ENCODE measurements around the gene NME4.
A peak's percentile ranks its signal among the peaks of the same experiment; 100 is the strongest.

Gene NME4

GRCh38 chr16:364595-365491, 32.2 kb upstream of the NME4 start:
- TF ChIP-seq CTCF (IDR thresholded peaks at IDR 0.05; ENCODE audit: low read depth, low read length), result no peak

GRCh38 chr16:366476-366875, 30.5 kb upstream of the NME4 start:
- no peak overlapping the region for H3K4me3 ChIP-seq (ENCODE audit: low read depth, low read length)
- TF ChIP-seq CTCF (IDR thresholded peaks at IDR 0.05; ENCODE audit: low read depth, low read length), result no peak

More at GRCh38 chr16:364595-365491, 32.2 kb upstream of the NME4 start:
- no peak overlapping the region for H3K4me3 ChIP-seq (ENCODE audit: low read depth, low read length)

GRCh38 chr16:367333-367903, 29.6 kb upstream of the NME4 start:
- H3K4me3 ChIP-seq (ENCODE audit: low read depth, low read length), result no peak overlapping the region
- no peak for TF ChIP-seq CTCF (IDR thresholded peaks at IDR 0.05; ENCODE audit: low read depth, low read length)

- TF ChIP-seq CTCF (IDR thresholded peaks at IDR 0.05; ENCODE audit: low read depth, low read length), result no peak
- H3K4me3 ChIP-seq (ENCODE audit: low read depth, low read length), result no peak overlapping the region
Observed at GRCh38 chr16:368388-369158, 28.4 kb upstream of the NME4 start.

GRCh38 chr16:369275-369865, 27.6 kb upstream of the NME4 start:
- TF ChIP-seq CTCF (IDR thresholded peaks at IDR 0.05; ENCODE audit: low read depth, low read length), result no peak
- H3K4me3 ChIP-seq (ENCODE audit: low read depth, low read length), result peak overlapping the region; percentile 40

- TF ChIP-seq CTCF (IDR thresholded peaks at IDR 0.05; ENCODE audit: low read depth, low read length), result no peak
- peak overlapping the region; percentile 40 for H3K4me3 ChIP-seq (ENCODE audit: low read depth, low read length)
Observed at GRCh38 chr16:369866-370436, 27.0 kb upstream of the NME4 start.

Data from WI38 (cell line).